ENCODE data around the gene ARPC5L. TPM values are rescaled to one million over a fixed set of nuclear protein-coding genes. Genes with fewer than 3 reads are reported as not detected.

ARPC5L gene
- total and polyA plus RNA-seq, 9 of the 15 experiments (the other 6 are each of a cell fraction or from before 2014, with no cell fraction given): 25.4 to 113 (median 63.8) TPM

- ATAC-seq (no peak), FAIRE-seq (no peak), DNase-seq (ENCODE audit: extremely low read depth in 1 of 4, low spot score in 3 of 4) (peak in 1 of 4 experiments; percentile 6)
- H3K36me3 ChIP-seq (ENCODE audit: control insufficient read depth, insufficient read depth, low read length): no peaks in the 10 kb centered on the region
- peak overlapping the region in 1 of 2 experiments; percentile 68; a peak in 2 of 4 replicates for H3K9ac ChIP-seq (ENCODE audit: insufficient read depth in 1 of 2, low read depth in 2 of 2, low read length in 2 of 2)
- H3K27ac ChIP-seq (ENCODE audit: extremely low read depth, low read depth, low read length): no peak overlapping the region
- no peak overlapping the region for H3K4me2 ChIP-seq (ENCODE audit: insufficient read depth, low read length)
- no peaks in the 10 kb centered on the region for H4K20me1 ChIP-seq (replicated peaks; ENCODE audit: control insufficient read depth, insufficient read depth, low read length)
- ChIA-PET POLR2A (interaction anchor here (0.6 to 1.3 kb wide), 5 partner anchors 10 to 37 kb away, joined by 3 to 5 read pairs (median 3); partner anchors contain the start of genes ARPC5L and RPL35), CTCF (ENCODE audit: low intra/inter-chr PET ratio) (no interaction called here)
- H3K9me3 ChIP-seq (replicated peaks; ENCODE audit: control insufficient read depth, insufficient read depth, low read depth, low read length): no peaks in the 10 kb centered on the region
- BruUV-seq (replicated peaks): no TSS peak
- H3K79me2 ChIP-seq (ENCODE audit: control insufficient read depth, insufficient read depth, low read length): no peaks in the 10 kb centered on the region
- TF ChIP-seq NR1H2 (CRISPR knock-in tag; IDR thresholded peaks at IDR 0.05): no peak
- no peak for TF ChIP-seq MYC (IDR thresholded peaks at IDR 0.05; ENCODE audit: low read depth, low read length)
- TF ChIP-seq MYC (CRISPR knock-in tag; IDR thresholded peaks at IDR 0.05; ENCODE audit: borderline replicate concordance, low read depth): no peak
- no peak for TF ChIP-seq SIN3B (IDR thresholded peaks at IDR 0.05; ENCODE audit: low read depth)
- no peak for TF ChIP-seq CCAR2 (IDR thresholded peaks at IDR 0.05; ENCODE audit: low read depth, low read length)
- TF ChIP-seq TEAD1 (CRISPR knock-in tag; IDR thresholded peaks at IDR 0.05): no peak
- TF ChIP-seq CHD1 (IDR thresholded peaks at IDR 0.05; ENCODE audit: low read length): no peak
- no peak for TF ChIP-seq CCNT2 (IDR thresholded peaks at IDR 0.05; ENCODE audit: borderline replicate concordance, extremely low read depth, insufficient read length, low read depth, low read length)
- TF ChIP-seq THRAP3 (IDR thresholded peaks at IDR 0.05; ENCODE audit: borderline replicate concordance): no peak
- TF ChIP-seq NR3C1 (CRISPR knock-in tag; IDR thresholded peaks at IDR 0.05): no peak
- no peak for TF ChIP-seq SAP30 (IDR thresholded peaks at IDR 0.05; ENCODE audit: borderline replicate concordance, insufficient read depth, low read depth, low read length, poor library complexity, severe bottlenecking)
- no peak for TF ChIP-seq PURB (CRISPR knock-in tag; IDR thresholded peaks at IDR 0.05; ENCODE audit: low read depth)
- no peak for TF ChIP-seq ILF3 (IDR thresholded peaks at IDR 0.05; ENCODE audit: borderline replicate concordance)
- TF ChIP-seq PHB2 (IDR thresholded peaks at IDR 0.05; ENCODE audit: low read depth): no peak
- no peak for TF ChIP-seq CTBP1 (IDR thresholded peaks at IDR 0.05; ENCODE audit: borderline replicate concordance)
- TF ChIP-seq ZNF184 (CRISPR knock-in tag; IDR thresholded peaks at IDR 0.05): no peak
- TF ChIP-seq RBM22 (IDR thresholded peaks at IDR 0.05; ENCODE audit: low read depth, low read length, poor library complexity, severe bottlenecking): no peak
- TF ChIP-seq ARID3A (IDR thresholded peaks at IDR 0.05; ENCODE audit: borderline replicate concordance, low read depth, low read length): no peak
- TF ChIP-seq YBX1 (IDR thresholded peaks at IDR 0.05): no peak
- TF ChIP-seq NFE2 (IDR thresholded peaks at IDR 0.05; ENCODE audit: low read depth): no peak
- in situ Hi-C loops (cut with MboI): no loop called here
- H3K4me3 ChIP-seq: no peak overlapping the region
- peaks cover 8 to 23% of the 10 kb centered on the region in 2 experiments; a peak in 4 of 5 replicates for H3K4me1 ChIP-seq (replicated peaks in 1 of 2; ENCODE audit: control insufficient read depth in 2 of 2, insufficient read depth in 2 of 2, low read length in 2 of 2)
- no peaks in the 10 kb centered on the region for H3K27me3 ChIP-seq (ENCODE audit: control insufficient read depth in 2 of 2, insufficient read depth in 2 of 2, low read length in 2 of 2)
- H2AFZ ChIP-seq (ENCODE audit: low read depth, low read length): no peak overlapping the region
- intact Hi-C loops (cut with micrococcal nuclease): no loop called here
- no peaks in the 10 kb centered on the region for H3K9me1 ChIP-seq (ENCODE audit: control insufficient read depth, insufficient read depth, low read length)
- WGBS (ENCODE audit: insufficient coverage, low coverage, missing lambda C conversion rate): 45% methylated on average over 7 of the region's 7 CpGs
Observed at GRCh38 chr9:124834591-124834990, 27.3 kb upstream of the ARPC5L start.
